GM12891 (cell line): Measurements from ENCODE around the gene PLCL1.

Source experiments
- POLR2A ChIP-seq: IDR thresholded peaks from 2 replicates; pipeline ENCODE4 v1.6.1; 2011; ENCODE audit warnings: low read depth, low read length, control low read depth
- POLR2AphosphoS5 ChIP-seq: IDR thresholded peaks from 2 replicates; pipeline ENCODE4 v1.6.1; 2011; ENCODE audit warnings: low read depth, low read length, control low read depth
- SPI1 ChIP-seq: IDR thresholded peaks from 2 replicates; pipeline ENCODE4 v1.6.1; 2011; ENCODE audit warnings: low read depth, low read length, control low read depth
- TAF1 ChIP-seq: IDR thresholded peaks from 2 replicates; pipeline ENCODE4 v1.6.1; 2011; ENCODE audit warnings: low read depth, low read length, control low read depth

DNA sequence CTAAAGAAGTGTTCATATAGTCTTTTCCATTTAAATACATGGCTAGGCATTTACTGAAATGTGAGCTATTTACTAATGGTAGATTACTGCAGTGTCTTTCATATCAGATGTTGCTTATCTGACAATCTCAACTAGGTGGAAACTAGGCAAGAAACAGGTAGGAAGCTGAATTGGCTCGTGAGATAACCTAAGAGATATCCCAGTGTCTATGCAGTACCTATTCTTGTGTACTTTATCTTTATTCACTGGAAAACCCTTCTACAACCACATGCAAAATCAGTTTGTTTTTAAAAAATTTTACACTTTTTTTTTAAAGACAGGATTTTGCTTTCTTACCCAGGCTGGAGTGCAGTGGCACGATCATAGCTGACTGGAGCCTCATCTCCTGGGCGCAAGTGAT lies 63.8 kb downstream of the PLCL1 start:
- TF ChIP-seq POLR2A (no peak), POLR2AphosphoS5 (no peak), TAF1 (no peak), SPI1 (no peak)
